Measurements from ENCODE around the gene CEACAM20. TPM values are rescaled to one million over a fixed set of nuclear protein-coding genes. Genes with fewer than 3 reads are reported as not detected.

Gene CEACAM20
- total RNA-seq, 1 experiment from 2014 or later: not detected

GRCh38 chr19:44554641-44555246, 25.3 kb upstream of the CEACAM20 start:
- no peak overlapping the region for H3K4me3 Mint-ChIP-seq
- DNase-seq (ENCODE audit: low spot score) (no peak), ATAC-seq (no peak)
- ChIA-PET POLR2A (interaction anchor here (0.7 kb wide), 1 partner anchor 38 kb away, joined by 8 read pairs; no protein-coding TSS in a partner anchor), CTCF (interaction anchor here (1.3 to 5.6 kb wide), 3 partner anchors 16 to 100 kb away, joined by 3 to 29 read pairs (median 3); no protein-coding TSS in a partner anchor)
- no peaks in the 10 kb centered on the region for H3K9me3 Mint-ChIP-seq
- no peak for TF ChIP-seq ZNF396 (CRISPR knock-in tag; IDR thresholded peaks at IDR 0.05; ENCODE audit: borderline replicate concordance)
- no peak for TF ChIP-seq SMAD4 (CRISPR knock-in tag; IDR thresholded peaks at IDR 0.05)
- no peak for TF ChIP-seq ZNF121 (CRISPR knock-in tag; IDR thresholded peaks at IDR 0.05)
- TF ChIP-seq ZNF232 (CRISPR knock-in tag; IDR thresholded peaks at IDR 0.05): no peak
- TF ChIP-seq AFF4 (CRISPR knock-in tag; IDR thresholded peaks at IDR 0.05; ENCODE audit: borderline replicate concordance): no peak
- TF ChIP-seq ATF2 (CRISPR knock-in tag; IDR thresholded peaks at IDR 0.05; ENCODE audit: borderline replicate concordance, low read depth): no peak
- TF ChIP-seq MYBL2 (CRISPR knock-in tag; IDR thresholded peaks at IDR 0.05): no peak
- TF ChIP-seq ETV6 (CRISPR knock-in tag; IDR thresholded peaks at IDR 0.05): no peak
- TF ChIP-seq GABPB1 (CRISPR knock-in tag; IDR thresholded peaks at IDR 0.05): no peak
- no peak for TF ChIP-seq ATF3 (CRISPR knock-in tag; conservative IDR thresholded peaks at IDR 0.05)
- no peak for TF ChIP-seq E2F5 (CRISPR knock-in tag; IDR thresholded peaks at IDR 0.05)
- TF ChIP-seq JAZF1 (CRISPR knock-in tag; IDR thresholded peaks at IDR 0.05): no peak
- TF ChIP-seq ZNF317 (CRISPR knock-in tag; IDR thresholded peaks at IDR 0.05; ENCODE audit: borderline replicate concordance, low read depth): no peak
- no peak for TF ChIP-seq ZBTB43 (CRISPR knock-in tag; IDR thresholded peaks at IDR 0.05)
- TF ChIP-seq MLX (CRISPR knock-in tag; IDR thresholded peaks at IDR 0.05): no peak
- TF ChIP-seq ZSCAN18 (CRISPR knock-in tag; IDR thresholded peaks at IDR 0.05): no peak
- H3K4me1 Mint-ChIP-seq: no peaks in the 10 kb centered on the region
- no peaks in the 10 kb centered on the region for H3K36me3 Mint-ChIP-seq
- no peak overlapping the region for H3K27ac Mint-ChIP-seq
- peaks cover 4% of the 10 kb centered on the region for H3K27me3 Mint-ChIP-seq (ENCODE audit: low read depth)
